Hepatocyte (in vitro differentiated cells): ENCODE results near the gene EDEM1.

ENCODE experiments used
- CTCF ChIP-seq: fragments of 200-600 bp; sonication (generic); IDR thresholded peaks from 2 replicates; pipeline ENCODE4 v1.5.1; 2016; ENCODE audit warnings: antibody characterized with exemption, mild to moderate bottlenecking; ENCODE audit not compliant: poor library complexity
- EZH2 ChIP-seq: fragments of 200-600 bp; sonication (generic); IDR thresholded peaks from 2 replicates; pipeline ENCODE4 v1.6.1; 2016; ENCODE audit warnings: antibody characterized with exemption, mild to moderate bottlenecking, borderline replicate concordance
- EZH2phosphoT487 ChIP-seq: fragments of 200-600 bp; sonication (generic); IDR thresholded peaks from one replicate; pipeline ENCODE4 v1.6.1; 2018; ENCODE audit warnings: antibody characterized with exemption, mild to moderate bottlenecking, low read depth, moderate library complexity; ENCODE audit not compliant: unreplicated experiment, severe bottlenecking

- TF ChIP-seq CTCF (no peak), EZH2 (no peak), EZH2phosphoT487 (no peak)
Observed at GRCh38 chr3:5141760-5142159, 45.7 kb upstream of the EDEM1 start.
